Measurements from ENCODE around the gene NOL8.

NOL8 gene

DNA sequence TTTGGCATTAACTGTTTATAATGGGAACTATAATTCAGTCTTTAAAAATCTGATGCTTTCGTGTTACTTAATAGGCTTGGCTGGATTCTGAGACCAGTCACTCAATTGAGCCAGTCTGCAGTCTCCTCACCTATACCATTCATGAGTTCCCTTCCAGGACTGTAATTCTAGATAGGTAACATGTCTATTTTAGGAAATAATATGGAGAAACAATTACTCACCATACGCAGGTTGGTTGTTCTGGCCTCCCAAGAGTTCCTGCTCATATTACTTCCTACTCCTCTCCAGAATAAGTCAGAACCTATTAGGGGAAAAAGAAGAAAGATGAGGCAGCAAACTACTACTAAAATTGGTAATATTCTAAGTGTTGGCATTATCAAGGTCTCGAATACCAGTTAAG is 27.1 kb downstream of the NOL8 start:
- TF ChIP-seq, protein P1, sequence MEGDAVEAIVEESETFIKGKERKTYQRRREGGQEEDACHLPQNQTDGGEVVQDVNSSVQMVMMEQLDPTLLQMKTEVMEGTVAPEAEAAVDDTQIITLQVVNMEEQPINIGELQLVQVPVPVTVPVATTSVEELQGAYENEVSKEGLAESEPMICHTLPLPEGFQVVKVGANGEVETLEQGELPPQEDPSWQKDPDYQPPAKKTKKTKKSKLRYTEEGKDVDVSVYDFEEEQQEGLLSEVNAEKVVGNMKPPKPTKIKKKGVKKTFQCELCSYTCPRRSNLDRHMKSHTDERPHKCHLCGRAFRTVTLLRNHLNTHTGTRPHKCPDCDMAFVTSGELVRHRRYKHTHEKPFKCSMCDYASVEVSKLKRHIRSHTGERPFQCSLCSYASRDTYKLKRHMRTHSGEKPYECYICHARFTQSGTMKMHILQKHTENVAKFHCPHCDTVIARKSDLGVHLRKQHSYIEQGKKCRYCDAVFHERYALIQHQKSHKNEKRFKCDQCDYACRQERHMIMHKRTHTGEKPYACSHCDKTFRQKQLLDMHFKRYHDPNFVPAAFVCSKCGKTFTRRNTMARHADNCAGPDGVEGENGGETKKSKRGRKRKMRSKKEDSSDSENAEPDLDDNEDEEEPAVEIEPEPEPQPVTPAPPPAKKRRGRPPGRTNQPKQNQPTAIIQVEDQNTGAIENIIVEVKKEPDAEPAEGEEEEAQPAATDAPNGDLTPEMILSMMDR (conservative IDR thresholded peaks at IDR 0.05; ENCODE audit: control insufficient read depth, insufficient read depth, low read depth, low read length), result no peak
- no peak overlapping the region for H3K4me3 ChIP-seq (ENCODE audit: control insufficient read depth, low read depth, low read length)
- DNase-seq (ENCODE audit: low read depth), result no peak

- TF ChIP-seq, protein P1 (conservative IDR thresholded peaks at IDR 0.05; ENCODE audit: control insufficient read depth, insufficient read depth, low read depth, low read length), result no peak
- no peak for DNase-seq (ENCODE audit: low read depth)
- no peak overlapping the region for H3K4me3 ChIP-seq (ENCODE audit: control insufficient read depth, low read depth, low read length)
Measured at GRCh38 chr9:92297611-92298010, 27.5 kb downstream of the NOL8 start.

DNA sequence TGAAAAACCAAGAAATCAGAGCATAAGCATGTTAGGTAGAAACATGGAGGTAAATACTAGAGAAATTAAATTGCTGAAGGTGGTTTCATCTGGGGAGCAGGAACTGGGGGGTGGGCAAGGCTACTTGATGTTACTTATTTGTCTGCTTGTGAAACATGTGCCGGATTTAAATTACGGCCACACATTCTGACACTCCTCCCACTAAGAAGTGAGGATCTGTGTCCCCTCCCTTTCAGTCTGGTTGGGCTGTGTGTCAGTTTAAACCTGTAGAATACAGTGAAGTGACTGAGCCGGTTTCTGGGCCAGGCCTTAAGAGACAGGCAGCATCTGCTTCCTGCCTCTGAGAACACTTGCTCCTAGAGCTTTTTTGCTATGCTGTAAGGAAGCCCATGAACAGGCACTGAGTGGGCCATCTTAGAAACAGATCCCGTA is 29.3 kb downstream of the NOL8 start:
- no peak for DNase-seq (ENCODE audit: low read depth)
- TF ChIP-seq, protein P1 (conservative IDR thresholded peaks at IDR 0.05; ENCODE audit: control insufficient read depth, insufficient read depth, low read depth, low read length), result no peak

GRCh38 chr9:92295240-92295790 is 29.8 kb downstream of the NOL8 start:
- no peak overlapping the region for H3K4me3 ChIP-seq (ENCODE audit: control insufficient read depth, low read depth, low read length)
- DNase-seq (ENCODE audit: low read depth), result no peak
- TF ChIP-seq, protein P1 (conservative IDR thresholded peaks at IDR 0.05; ENCODE audit: control insufficient read depth, insufficient read depth, low read depth, low read length), result no peak

More for the DNA sequence above, 29.3 kb downstream of the NOL8 start:
- H3K4me3 ChIP-seq (ENCODE audit: control insufficient read depth, low read depth, low read length), result no peak overlapping the region

GRCh38 chr9:92294297-92294676 is 30.9 kb downstream of the NOL8 start:
- peak overlapping the region; percentile 96 for H3K4me3 ChIP-seq (ENCODE audit: control insufficient read depth, low read depth, low read length)
- peak; percentile 34 for DNase-seq (ENCODE audit: low read depth)
- TF ChIP-seq, protein P1 (conservative IDR thresholded peaks at IDR 0.05; ENCODE audit: control insufficient read depth, insufficient read depth, low read depth, low read length), result no peak

GRCh38 chr9:92293452-92294296 is 31.5 kb downstream of the NOL8 start, which contains the start of gene IARS1:
IARS1 (minus strand) TSS chr9:92293697; CDS start chr9:92289419, 4,278 bp downstream.
- peak; percentile 97 for DNase-seq (ENCODE audit: low read depth)
- TF ChIP-seq, protein P1 (conservative IDR thresholded peaks at IDR 0.05; ENCODE audit: control insufficient read depth, insufficient read depth, low read depth, low read length), result no peak
- H3K4me3 ChIP-seq (ENCODE audit: control insufficient read depth, low read depth, low read length), result peak within 1 kb of the TSS; percentile 96

All from fibroblast of mammary gland (primary cell).